AG04450 (cell line): ENCODE measurements around the gene DUOXA2. TPM values are rescaled to one million over a fixed set of nuclear protein-coding genes. Genes with fewer than 3 reads are reported as not detected.

Source experiments
- CTCF ChIA-PET: fragments of 300-600, 350-600 bp; formaldehyde crosslinking; extraction: SDS; loops from one replicate; lab custom pipeline; 2022; ENCODE audit warnings: antibody characterized with exemption, inconsistent platforms; lab: Charles Lee
- POLR2A ChIA-PET: fragments of 350-600 bp; formaldehyde crosslinking; extraction: SDS; loops from one replicate; lab custom pipeline; 2021; ENCODE audit warnings: antibody characterized with exemption, inconsistent platforms; lab: Yijun Ruan, JAX
- DNase-seq: peaks from one replicate; pipeline ENCODE4 v3.0.0-alpha.2; 2011; ENCODE audit warnings: low read depth, low spot score
- H3K27ac ChIP-seq: one replicate; pipeline ENCODE4 v1.5.1; 2012; ENCODE audit warnings: low read depth, low read length, control low read depth
- H3K27me3 ChIP-seq: one replicate; pipeline ENCODE4 v1.6.0; 2012; ENCODE audit warnings: low read length; ENCODE audit not compliant: control insufficient read depth, insufficient read depth
- H3K4me3 ChIP-seq: 2 replicates; pipeline ENCODE4 v1.5.1; 2011; ENCODE audit warnings: mild to moderate bottlenecking, low read depth, low read length, control low read depth
- H3K9me3 ChIP-seq: 2 replicates; pipeline ENCODE4 v1.5.1; 2012; ENCODE audit warnings: low read length; ENCODE audit not compliant: control insufficient read depth, insufficient read depth
- CTCF ChIP-seq: IDR thresholded peaks from 2 replicates; pipeline ENCODE4 v1.5.1; 2011; ENCODE audit warnings: low read depth, low read length, control low read depth, inconsistent platforms
- polyA plus RNA-seq: library from polyadenylated mRNA; depleted of rRNA; stranded (reverse); fragments of >200 nt; gene quantifications from 2 replicates; pipeline ENCODE4 v1.2.3, GENCODE V29; 2011

Gene DUOXA2
- polyA plus RNA-seq, 1 experiment, result not detected

GRCh38 chr15:45089712-45090373 is 24.3 kb upstream of the DUOXA2 start:
- Histone ChIP-seq H3K9me3 (no peaks in the 10 kb centered on the region), H3K27me3 (peaks cover 20% of the 10 kb centered on the region), H3K4me3 (no peak overlapping the region), H3K27ac (no peak overlapping the region)
- POLR2A ChIA-PET, result no interaction called here
- no peak for TF ChIP-seq CTCF
- CTCF ChIA-PET, result interaction anchor here (1.9 kb wide), 1 partner anchor 28 kb away, joined by 11 read pairs; no protein-coding TSS in a partner anchor
- DNase-seq, result no peak

GRCh38 chr15:45091161-45091560 is 23.0 kb upstream of the DUOXA2 start:
- Histone ChIP-seq H3K27ac (peak overlapping the region; percentile 57), H3K27me3 (peaks cover 26% of the 10 kb centered on the region), H3K4me3 (no peak overlapping the region), H3K9me3 (no peaks in the 10 kb centered on the region)
- TF ChIP-seq CTCF, result no peak
- peak; percentile 42 for DNase-seq
- ChIA-PET CTCF (interaction anchor here (1.0 kb wide), 1 partner anchor 27 kb away, joined by 3 read pairs; no protein-coding TSS in a partner anchor), POLR2A (no interaction called here)

GRCh38 chr15:45091576-45091975 is 22.6 kb upstream of the DUOXA2 start:
- CTCF ChIA-PET, result interaction anchor here (1.0 kb wide), 1 partner anchor 26 kb away, joined by 3 read pairs; no protein-coding TSS in a partner anchor
- Histone ChIP-seq H3K4me3 (no peak overlapping the region), H3K27ac (no peak overlapping the region), H3K9me3 (no peaks in the 10 kb centered on the region), H3K27me3 (peaks cover 26% of the 10 kb centered on the region)
- POLR2A ChIA-PET, result no interaction called here
- no peak for TF ChIP-seq CTCF
- no peak for DNase-seq

GRCh38 chr15:45093013-45093412 is 21.1 kb upstream of the DUOXA2 start:
- CTCF ChIA-PET, result interaction anchor here (3.2 kb wide), 1 partner anchor 25 kb away, joined by 12 read pairs; no protein-coding TSS in a partner anchor
- no peak overlapping the region for H3K4me3 ChIP-seq
- TF ChIP-seq CTCF, result no peak
- H3K27ac ChIP-seq, result no peak overlapping the region
- peaks cover 23% of the 10 kb centered on the region for H3K27me3 ChIP-seq
- POLR2A ChIA-PET, result no interaction called here
- DNase-seq, result no peak
- H3K9me3 ChIP-seq, result no peaks in the 10 kb centered on the region

- no peak for TF ChIP-seq CTCF
- H3K27ac ChIP-seq, result no peak overlapping the region
- no peaks in the 10 kb centered on the region for H3K9me3 ChIP-seq
- no peak for DNase-seq
- POLR2A ChIA-PET, result no interaction called here
- H3K27me3 ChIP-seq, result peaks cover 29% of the 10 kb centered on the region
- no peak overlapping the region for H3K4me3 ChIP-seq
- CTCF ChIA-PET, result interaction anchor here (3.2 kb wide), 1 partner anchor 24 kb away, joined by 12 read pairs; no protein-coding TSS in a partner anchor
Observed at GRCh38 chr15:45093622-45094357, 20.3 kb upstream of the DUOXA2 start.
